ENCODE data around the gene ATG13.
A peak's percentile ranks its signal among the peaks of the same experiment; 100 is the strongest.
"Not testable (repeated sequence)": the region's sequence is repeated elsewhere in the genome, so short reads cannot be mapped to it uniquely, and the experiment has no call there.

The ATG13 gene

DNA sequence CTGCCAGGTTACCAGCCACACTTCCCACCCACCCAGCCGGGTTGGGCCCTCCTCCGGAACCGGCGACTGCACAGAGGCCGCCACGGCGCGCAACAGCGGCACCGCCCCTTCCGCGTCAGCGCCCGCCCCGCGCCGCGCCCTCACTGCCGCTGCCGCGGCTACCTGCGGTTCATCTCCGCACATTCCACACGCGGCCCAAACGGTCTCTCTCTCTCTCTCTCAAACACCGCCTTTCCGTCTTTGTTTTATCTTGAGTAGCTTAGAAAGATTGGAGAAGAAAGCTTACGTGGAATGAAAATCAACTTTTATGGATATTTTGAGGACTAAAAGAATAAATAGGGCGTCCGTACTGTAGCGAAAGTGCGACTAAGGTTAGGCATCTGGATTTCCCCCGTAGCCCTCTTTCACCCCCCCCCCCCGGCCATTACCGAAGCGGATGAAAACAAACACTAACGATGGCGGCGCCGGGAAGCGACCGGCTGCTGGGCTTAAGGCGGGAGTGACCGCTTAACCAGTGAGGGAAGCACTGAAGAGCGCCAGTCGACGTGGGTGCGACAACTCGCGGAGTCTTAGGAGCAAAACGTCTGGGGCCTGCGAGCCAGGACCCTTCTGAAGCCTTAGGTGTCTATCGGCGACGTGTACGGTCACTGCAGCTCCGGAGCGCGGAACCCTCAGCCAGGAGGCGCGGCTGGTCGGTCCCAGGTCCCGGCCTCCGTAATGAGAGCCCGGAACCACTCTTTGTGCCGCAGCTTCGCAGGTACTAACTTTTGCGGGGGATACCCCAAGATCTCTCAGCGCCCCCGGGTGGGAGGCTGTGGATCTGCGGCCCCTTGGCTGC, at the start of gene ATG13, which contains the start of gene HARBI1:
Gene ATG13, plus strand, starts transcription at position 420 of the 838 bp plus-strand sequence. CDS start 26,739 bp downstream, outside the sequence.
Gene HARBI1, minus strand, starts transcription at position 94 of the 838 bp plus-strand sequence. CDS start 990 bp downstream, outside the sequence.
- DNase-seq, result peak; percentile 96

DNA sequence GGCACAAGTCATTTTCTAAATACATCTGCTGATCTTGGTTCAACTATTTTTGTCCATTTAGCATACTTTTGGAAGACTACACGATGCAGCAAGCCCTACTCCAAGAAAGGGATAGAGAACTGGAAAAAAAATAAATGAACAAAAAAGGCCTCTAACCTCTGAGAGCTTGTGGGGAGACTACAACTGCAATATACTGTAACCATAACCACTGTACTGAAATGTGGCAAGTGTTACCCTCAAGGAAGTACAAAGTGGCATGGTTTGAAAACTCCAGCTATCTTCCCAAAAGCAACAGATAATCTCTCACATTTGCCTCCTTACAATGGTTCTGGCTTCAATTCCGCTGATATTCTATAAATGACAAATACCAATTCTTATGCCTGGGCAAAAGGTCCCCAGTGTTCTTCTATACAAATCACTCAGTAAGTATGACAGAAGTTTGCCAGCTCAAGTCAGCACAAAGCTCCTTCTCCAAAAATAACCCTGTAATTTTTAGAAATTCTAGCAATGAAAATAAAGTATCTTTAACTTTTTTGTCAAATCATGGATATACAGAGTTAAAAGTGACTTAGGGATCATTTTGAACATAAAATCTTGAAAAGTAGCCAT, 46.5 kb upstream of the ATG13 start:
- DNase-seq, result no peak

DNA sequence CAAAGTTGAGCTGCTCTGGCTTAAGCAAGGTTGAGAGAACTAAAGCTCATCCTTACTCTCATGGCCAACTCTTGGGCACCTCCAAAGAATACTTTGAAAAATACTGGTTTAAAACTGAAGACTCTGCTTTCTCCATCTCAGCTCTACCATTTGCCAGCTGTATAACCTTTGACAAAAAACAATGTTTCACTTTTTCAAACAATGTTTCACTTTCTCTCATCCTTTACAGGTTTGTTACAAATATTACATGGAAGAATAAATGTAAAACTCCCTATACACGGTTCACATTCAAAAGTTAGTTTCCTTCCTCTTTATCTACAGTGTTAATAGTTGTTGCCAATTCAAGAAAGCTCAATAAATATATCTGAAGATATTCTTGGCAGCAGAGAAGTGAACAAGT, 42.7 kb upstream of the ATG13 start:
- no peak for DNase-seq

DNA sequence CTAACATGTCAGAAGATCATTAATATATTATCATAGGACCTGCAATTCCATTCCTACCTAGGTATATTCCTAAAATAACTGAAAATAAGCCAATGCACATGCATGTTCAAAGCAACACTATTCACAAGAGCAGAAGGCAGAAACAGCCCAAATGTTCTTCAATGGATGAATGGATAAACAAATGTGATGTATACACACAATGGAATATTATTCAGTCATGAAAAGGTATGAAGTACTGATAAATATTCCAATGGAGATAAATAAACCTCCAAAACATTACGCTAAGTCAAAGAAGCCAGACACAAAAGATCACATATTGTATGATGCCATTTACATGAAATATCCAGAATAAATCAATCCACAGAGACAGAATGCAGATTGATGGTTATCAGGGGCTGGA, 40.3 kb upstream of the ATG13 start:
- DNase-seq, result no peak

DNA sequence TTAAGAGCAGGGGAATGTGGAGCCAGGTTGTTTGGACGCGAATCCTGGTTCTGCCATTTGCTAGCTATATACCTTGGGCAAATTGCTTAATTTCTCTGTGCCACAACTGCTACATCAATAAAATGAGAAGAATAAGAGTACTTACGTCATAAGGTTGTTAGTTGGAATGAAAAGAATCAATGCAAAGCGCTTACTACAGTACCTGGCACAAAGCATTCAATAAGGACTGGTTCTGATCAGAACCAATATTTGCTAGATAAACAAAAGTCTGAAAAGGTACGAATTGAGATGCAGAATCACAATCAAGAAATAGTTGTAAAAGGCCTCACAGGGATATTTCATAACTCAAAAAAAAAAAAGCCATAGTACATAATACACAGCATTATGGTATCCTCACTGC, 34.8 kb upstream of the ATG13 start:
- DNase-seq, result no peak

DNA sequence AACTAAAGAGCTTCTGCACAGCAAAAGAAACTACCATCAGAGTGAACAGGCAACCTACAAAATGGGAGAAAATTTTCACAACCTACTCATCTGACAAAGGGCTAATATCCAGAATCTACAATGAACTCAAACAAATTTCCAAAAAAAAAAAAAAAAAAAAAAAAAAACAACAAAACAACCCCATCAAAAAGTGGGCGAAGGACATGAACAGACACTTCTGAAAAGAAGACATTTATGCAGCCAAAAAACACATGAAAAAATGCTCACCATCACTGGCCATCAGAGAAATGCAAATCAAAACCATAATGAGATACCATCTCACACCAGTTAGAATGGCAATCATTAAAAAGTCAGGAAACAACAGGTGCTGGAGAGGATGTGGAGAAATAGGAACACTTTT, 33.8 kb upstream of the ATG13 start:
- DNase-seq, result not testable (repeated sequence)

DNA sequence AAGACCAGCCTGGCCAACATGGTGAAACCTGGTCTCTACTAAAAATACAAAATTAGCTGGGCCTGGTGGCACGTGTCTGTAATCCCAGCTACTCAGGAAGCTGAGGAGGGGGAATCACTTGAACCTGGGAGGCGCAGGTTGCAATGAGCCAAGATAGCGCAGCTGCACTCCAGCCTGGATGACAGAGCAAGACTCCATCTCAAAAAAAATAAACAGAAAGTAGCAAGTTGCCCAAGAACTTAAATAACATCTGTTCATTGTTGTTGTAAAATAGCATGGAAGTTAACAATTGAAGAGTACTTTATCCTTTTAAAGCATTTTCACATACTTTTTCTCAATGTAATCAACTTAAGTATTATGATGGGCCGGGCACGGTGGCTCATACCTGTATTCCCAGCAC, 29.2 kb upstream of the ATG13 start:
- DNase-seq, result no peak

DNA sequence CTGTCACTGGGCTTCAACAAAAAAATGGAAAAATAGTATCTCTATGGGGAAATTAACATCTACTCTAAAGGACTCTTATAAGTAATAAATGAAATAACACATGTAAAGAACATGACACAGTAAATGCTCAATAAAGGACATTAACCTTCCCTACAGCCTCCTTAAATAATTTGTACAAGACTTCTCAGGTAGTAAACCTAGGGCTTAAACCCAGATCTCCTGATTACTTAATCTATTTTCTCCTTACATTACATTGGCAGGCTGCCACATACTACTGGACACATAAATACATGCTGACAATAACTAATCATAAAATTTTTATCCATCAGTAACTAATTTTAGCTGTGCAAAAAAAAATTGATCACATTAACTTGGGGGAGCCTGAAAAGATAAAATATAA, 28.4 kb upstream of the ATG13 start:
- DNase-seq, result no peak

DNA sequence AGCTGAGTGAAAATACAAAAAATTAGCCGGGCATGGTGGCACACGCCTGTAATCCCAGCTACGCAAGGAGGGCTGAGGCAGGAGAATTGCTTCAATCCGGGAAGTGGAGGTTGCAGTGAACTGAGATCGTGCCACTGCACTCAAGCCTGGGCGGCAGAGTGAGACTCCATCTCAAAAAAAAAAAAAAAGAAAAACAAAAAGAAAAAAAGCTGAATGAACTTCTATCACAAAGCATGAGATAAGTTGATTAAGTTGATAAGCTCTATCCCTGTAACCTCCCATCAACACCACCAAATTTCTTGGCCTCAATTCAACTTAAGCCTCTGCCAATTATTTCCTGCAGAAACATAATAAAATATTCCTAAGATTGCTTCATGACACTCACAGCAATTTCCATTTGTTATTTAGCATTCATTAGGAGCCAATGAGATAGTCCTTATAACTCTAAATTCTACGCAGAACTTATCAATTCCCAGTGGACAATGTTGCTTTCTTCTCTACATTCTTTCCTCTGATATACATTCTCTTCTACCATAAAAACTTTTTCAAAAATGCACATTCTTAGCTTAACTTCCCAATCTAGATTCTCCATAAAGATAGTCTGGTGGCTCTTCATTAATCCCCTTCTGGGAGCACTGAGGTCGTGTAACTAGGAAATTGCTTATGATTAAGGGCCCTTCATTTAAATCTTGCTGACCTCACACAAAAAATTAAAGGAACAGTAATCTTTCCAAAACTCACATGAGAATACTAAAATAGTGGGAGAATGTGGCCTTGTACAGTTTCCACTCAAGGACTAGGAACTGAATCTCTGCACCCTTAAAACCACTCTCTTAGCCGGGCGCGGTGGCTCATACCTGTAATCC, 26.4 kb upstream of the ATG13 start:
- DNase-seq, result no peak

DNA sequence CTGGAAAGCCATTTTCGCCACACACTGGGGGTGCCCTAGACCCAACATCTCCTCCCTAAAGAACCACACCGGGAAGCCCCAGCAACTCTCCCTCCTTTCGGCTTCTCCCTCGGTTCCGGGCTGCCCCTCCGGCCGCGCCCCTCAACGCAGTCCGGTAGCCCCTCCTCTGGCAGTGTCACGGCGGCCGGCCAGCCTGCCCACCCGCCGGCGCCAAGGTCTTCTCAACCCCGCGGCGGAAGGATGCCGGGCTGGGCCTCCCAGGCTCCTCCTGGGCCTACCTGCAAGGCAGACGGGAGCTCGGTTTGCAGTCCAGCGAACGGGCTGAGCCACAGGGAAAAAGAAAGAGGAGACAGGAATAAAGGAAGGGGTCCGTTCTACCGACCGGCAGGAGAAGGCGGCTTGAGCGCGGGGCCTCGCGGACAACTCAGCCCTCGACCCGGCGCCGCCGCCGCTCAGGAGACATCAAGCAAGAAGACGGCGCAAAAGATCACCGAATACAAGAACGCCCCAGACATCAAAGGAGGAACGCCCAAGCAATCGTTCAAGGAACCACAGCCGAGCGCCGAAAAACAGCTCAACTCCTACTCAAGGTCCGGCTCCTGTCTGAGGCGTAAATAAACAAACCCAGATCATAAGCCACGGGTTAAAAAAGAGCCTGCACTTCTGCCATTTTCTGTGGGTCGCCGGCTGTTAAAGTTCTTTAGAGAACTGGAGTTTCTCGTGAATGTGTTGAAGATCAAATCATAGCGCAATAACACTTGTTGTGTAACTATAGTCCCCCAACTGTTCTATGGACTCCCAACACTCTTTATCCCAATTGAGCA, 23.6 kb upstream of the ATG13 start, which contains the start of gene AMBRA1:
Gene AMBRA1, minus strand, starts transcription at position 474 of the 824 bp plus-strand sequence. CDS start 45,643 bp downstream, outside the sequence.
- DNase-seq, result peak; percentile 94

DNA sequence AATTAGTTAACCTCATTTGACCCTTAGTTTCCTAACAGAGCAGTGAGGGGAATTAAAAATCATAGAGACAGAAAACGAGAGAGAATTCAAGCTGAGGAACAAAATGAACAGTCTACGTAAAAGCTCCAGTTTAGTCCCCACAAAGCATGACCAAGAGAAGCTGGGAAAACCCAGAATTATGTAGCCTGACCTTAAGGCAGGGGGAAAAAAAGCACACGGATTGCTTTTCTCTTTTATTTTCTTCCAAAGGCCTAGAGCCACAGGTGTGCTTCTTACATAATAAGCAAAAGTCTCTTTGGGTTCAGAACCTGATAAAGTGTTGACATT, 23.0 kb upstream of the ATG13 start:
- no peak for DNase-seq

DNA sequence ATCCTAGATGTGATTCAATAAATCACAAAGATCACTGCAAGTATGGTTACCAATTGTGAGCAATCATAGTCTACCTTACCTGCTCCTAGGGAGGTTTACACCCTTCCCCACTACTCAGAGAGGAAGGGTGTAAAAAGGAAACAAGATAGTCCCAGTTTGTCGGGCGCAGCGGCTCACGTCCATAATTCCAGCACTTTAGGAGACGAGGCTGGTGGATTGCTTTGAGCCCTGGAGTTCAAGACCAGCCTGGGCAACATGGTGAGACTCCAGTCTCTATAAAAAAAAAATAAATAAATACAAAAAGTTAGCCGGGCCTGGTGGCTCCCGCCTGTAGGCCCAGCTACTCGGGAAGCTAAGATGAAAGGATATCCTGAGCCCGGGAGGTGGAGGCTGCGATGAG, 22.6 kb upstream of the ATG13 start:
- no peak for DNase-seq

DNA sequence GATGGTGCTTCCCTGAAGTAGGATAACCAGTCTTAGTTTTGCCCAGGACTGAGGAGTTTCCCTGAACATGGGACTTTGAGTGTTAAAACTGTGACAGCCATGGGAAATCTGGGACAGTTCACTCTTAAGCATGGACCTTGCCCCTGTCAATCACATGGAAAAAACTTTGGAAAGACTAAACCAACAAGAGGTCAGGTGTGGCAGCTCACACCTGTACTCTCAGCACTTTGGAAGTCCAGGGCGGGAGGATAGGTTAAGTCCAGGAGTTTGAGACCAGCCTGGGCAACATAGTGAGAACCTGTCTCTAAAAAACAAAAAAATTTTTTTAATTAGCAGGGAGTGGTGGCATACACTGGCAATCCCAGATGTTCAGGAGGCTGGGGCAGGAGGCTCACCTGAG, 20.2 kb upstream of the ATG13 start:
- DNase-seq, result no peak

DNA sequence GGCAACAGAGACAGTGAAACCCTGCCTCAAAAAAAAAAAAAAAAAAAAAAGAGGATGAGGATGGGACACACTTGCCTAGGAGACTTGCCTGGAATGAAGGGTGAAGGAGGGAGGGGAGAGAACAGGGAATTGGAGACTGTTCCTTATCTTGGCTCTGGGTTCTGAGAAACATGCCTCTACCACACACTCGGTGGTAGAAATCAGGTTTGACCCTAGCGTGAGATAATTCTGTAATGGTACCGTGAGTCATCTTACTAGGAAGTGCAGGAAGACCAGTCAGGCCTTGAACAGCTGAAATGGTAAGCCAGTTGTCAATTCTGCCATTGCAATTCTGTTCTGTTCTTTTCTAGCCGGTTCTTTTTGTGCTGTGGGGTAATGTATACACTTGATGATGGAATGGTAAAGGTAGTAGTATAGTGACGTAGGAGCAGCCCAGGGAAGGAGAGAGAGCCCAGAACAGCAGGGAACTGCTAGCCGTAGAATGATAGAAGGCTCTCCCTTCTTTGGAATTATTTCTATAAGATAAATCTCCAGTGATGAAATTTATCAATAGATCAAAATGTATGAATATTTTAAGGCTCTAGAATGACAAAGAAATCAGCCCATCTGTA, 19.6 kb upstream of the ATG13 start:
- no peak for DNase-seq

DNA sequence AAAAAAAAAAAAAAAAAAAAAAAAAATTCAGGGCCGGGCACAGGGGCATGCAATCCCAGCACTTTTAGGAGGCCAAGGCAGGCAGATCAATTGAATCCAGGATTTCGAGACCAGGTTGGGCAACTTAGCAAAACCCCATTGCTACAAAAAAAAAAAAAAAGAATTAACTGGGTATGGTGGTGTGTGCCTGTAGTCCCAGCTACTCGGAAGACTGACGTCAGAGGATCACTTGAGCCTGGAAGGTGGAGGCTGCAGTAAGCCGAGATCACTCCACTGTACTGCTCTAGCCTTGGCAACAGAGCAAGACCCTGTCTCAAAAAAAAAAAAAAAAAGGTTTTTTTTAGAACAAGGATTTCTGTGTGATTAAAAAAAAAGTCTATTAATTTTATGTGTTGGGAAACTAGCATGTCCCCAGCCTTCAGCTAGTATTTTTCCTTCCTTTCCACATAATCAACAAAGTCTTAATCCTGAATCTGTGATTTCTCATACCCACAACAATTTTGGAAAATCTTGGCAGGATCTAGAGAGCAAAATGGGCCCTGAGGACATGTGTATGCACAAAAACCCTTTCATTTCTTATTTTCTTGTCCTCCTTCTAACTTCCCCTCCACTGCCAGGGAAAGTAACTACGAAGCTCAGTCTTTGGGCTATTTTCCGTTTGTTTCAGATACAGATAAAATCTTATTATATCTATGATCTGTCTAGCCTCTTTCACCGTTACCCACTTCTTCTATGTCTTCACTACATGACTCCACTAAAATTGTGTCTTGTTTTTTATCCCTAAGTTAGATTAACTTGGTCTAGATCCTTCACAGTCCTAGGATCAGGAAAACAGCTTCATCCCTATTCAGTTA, 17.8 kb upstream of the ATG13 start:
- DNase-seq, result no peak

DNA sequence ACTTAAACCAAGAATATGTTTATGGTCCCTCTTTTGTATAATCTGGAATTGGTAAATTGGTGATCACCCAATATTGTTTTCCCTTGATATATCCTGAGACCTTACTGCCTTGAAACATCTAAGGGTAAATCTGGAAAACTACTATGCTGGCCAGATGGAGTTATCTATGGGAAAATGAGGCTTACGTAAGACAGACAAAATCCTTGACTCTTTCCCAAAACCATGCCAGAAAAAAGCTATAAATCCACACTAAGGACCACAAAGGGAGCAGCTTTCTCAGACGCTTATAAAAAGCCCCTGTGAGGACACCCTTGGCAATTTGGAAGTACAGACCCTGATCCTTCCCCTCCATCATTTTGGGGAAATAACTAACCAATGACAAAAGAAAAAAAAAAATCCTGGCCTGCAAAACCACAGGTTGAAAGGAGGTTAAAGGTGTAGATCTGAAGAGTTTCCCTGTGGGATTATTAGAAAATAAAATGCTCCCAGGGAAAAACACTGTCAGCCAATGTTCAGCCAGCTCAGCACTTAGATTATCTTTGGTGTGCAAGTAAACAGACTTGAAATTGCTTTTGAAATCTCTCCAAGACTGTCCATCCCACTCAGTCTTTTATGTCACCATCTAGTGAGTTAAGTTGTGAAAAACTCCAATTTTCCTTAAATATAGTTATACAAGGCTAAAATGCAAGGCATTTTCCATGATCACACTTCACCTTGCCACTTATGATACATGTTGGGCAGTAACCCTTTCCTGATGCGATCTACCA, 17.0 kb upstream of the ATG13 start:
- DNase-seq, result no peak

DNA sequence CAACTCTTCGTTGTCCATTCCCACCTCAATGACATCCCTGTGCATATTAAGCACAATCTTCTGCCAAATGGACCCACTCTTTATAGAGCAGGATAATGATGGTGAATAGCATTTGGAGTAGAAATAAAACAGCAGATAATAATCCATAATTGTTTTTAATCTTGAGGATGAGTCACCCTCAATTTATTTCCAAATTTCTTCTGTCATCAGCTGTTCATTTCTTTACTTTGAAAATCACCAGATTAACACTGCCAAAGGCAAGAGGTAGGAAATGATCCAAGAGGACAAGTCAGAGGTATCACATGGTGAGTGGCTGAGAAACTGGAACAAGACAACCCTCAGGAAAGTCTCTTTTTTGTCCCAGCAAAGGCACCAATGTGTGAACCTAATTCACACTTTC, 16.2 kb upstream of the ATG13 start:
- no peak for DNase-seq

DNA sequence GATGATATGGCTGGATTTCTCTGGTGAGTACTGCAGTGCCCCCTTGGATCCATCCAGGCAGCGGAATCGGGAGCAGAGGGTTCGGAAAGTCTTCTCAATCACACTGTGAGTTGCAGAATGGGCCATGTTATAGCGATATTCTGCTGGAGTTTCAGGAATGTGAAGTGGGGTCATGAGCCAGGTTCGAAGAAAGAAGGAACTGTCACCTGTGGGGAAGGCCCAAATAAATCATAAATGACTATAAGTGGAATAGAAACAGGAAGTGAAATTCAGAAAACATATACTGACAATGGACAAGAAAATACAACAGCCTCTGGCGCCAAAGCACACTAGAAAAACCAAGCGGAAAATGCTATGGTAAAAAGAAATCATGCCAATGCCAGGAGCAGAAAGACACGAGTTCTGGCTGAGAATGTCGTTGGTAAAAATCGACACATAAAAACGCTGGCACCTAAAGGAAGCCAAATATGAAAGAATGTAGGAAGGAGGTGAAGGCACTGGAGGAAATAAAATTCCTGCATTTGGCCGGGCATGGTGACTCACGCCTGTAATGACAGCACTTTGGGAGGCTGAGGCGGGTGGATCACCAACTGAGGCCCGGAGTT, 13.5 kb upstream of the ATG13 start:
- DNase-seq, result no peak

DNA sequence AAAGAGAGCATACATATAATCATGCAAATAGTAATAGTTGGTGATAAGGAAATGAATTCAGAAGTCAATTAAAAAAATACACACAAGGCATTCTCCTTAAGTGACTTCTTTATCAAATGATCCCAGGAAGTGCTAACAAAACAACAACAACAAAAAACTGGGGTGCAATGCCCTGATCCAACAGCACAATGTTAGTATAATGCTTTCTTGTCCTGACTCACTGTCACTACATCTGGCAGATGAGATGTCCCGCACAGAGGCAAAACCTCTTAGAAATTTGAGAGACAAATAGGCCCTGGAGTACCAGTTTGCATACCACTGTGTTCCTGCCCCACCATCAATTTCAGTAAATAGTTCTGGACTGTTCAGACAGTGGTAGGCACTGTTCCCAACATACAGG, 12.6 kb upstream of the ATG13 start:
- no peak for DNase-seq

DNA sequence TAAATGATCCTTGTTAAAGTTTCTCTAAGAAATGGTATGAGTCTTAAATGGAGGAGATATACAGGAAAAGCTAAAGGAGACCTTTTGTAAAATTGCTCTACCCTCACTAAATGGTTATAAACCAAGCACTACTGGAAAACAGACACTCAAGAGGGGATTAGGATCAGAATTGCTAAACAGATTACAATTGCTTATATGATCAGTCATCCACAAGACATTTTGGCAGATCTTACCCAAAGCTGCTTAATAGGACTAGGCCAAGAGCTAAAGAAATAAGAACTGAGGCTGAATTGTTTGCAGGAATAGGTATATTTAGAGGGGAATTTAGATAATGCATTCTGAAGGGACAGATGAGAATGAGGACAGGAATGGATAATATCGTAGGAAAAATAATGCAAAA, 9.8 kb upstream of the ATG13 start:
- no peak for DNase-seq
